Inferior parietal cortex (tissue), 1 donor: ENCODE results near the gene PARP8.
"Not testable (repeated sequence)": the region's sequence is repeated elsewhere in the genome, so short reads cannot be mapped to it uniquely, and the experiment has no call there.

Source experiments
- DNase-seq: peaks from one replicate; pipeline ENCODE4 v3.0.0-alpha.2; 2016; ENCODE audit errors: extremely low spot score

Gene PARP8, protein sequence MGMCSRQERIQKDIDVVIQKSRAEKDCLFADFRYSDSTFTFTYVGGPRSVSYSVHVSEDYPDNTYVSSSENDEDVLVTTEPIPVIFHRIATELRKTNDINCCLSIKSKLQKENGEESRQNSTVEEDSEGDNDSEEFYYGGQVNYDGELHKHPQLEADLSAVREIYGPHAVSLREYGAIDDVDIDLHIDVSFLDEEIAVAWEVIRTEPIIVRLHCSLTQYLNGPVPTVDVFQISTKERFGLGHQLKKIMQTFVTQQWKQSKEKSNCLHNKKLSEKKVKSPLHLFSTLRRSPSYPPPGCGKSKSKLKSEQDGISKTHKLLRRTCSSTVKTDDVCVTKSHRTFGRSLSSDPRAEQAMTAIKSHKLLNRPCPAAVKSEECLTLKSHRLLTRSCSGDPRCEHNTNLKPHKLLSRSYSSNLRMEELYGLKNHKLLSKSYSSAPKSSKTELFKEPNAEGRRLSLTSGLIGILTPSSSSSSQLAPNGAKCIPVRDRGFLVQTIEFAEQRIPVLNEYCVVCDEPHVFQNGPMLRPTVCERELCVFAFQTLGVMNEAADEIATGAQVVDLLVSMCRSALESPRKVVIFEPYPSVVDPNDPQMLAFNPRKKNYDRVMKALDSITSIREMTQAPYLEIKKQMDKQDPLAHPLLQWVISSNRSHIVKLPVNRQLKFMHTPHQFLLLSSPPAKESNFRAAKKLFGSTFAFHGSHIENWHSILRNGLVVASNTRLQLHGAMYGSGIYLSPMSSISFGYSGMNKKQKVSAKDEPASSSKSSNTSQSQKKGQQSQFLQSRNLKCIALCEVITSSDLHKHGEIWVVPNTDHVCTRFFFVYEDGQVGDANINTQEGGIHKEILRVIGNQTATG

DNA sequence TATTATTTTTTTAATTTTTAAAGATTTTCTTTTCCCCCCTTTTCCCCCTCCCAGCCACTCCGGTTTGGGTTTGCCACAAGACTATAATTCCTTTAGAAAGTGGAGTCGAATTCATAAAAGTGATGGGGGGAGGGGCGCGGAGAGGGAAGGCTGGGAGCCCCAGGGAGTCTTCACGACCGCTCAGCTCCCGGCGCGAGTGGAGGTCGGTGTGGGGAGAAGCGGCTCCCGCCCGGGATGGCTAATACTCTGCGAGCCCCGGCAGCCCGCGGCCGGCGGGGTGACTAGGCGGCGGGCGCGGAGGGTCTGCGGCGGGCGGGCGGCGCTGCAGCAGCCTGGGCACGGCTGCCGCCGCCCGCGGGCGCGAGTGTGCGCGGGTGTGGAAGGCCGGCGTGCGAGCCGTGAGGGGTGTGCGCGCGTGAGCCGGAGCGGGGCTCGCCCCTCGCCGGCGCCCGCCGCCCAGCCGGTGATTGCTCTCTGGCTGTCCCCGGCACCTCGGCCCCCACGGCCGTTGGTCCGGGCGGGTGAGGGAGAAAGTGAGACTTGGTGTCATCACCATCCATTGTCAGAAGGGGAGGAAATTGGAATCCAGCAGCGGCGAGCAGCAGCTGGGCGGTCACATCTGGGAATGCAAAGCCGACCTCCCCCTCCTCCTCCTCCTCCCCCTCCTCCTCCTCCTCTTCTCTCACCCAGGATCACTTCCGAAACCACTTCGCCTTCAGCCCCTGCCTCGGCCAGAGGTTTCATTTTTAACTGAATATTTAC lies at the start of gene PARP8:
TSS of gene PARP8 (plus strand) at position 377 of the 762 bp plus-strand sequence. CDS start 459 bp downstream, outside the sequence.
- no peak for DNase-seq

DNA sequence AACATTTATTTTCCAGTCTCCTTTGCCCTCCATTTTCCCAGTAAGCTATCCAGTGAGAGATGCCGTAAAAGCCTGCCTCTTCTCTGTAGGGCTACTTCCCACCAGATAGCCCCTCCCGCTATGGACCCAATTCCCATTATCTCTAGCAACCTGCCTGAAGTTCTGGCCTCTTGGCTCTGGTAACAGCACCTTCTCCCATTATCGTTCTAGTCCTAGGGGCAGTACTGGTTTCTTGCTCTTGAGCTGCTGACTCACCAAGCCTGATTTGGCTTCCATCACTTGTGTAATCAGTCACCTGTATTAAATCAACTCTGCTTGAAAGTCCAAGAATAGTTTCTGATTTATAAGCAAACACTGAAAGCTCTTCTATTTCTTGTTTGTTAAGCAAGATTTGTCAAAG lies 42.8 kb upstream of the PARP8 start:
- no peak for DNase-seq

DNA sequence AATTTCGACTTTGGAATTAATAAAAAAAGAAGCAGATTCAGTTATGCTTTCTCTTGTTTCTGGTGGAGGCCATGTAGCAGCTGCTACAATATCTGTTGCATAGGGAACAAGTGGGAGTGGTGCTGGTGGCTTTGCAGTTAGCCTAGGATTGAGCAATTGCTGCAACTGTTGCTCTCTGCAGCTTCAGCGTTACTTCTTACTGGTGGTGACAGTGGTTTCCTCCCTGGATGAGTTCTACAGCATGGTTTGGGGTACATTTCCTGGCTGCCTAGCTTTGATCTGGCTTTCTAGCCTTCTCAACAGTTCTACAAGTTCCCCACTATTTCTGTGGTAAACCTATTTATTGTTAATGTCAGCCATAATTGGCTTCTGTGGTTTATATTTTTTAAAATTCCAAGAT lies 31.6 kb upstream of the PARP8 start:
- DNase-seq = not testable (repeated sequence)

DNA sequence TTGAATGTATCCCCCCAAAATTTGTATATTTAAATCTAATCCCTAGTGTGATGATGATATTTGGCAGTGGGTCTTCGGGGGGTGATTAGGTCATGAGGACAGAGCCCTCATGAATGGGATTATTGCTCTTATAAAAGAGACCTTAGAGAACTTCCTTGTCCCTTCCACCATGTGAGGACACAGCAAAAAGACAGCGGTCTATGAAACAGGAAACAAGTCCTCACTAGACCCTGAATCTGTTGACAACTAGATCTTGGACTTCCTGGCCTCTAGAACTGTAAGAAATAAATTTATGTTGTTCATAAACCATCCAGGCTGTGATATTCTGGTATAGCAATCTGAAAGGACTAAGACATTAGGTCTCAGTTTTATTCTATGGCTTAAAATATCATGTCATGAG lies 28.9 kb upstream of the PARP8 start:
- DNase-seq = not testable (repeated sequence)

DNA sequence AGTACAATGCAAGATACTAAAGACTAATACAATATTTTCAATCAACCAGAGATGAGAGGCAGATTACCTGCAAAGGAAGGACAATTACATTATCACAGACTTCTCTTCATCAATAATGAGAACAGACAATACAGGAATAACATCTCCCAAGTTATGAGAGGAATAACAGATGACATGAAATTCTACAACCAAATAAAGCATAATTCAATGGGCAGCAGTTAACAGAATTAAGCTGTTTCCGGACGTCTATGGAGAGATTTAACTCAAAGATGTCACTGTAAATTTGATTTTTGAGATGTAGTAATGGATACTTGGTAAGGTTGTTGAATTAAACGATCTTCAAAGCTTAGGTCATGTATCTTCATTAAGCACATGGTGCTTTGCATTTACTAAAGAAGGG lies 19.8 kb upstream of the PARP8 start:
- DNase-seq = no peak

DNA sequence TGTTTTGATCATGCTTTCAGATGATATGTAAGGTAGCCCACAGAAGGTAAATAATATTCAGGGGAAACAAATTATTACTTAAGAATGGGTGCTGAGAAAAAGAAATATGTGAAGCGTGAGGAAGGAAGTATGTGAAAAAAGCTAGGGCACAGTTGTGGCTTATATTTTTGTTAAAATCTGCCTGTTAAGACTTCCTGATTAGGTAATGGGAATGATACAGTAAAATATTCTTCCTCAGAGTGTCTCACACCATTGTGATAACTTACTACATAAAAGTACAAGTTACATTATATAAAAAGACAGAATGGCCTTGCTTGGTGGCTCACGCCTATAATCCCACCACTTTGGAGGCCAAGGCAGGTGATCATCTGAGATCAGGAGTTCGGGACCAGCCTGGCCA lies 18.7 kb upstream of the PARP8 start:
- DNase-seq = no peak

DNA sequence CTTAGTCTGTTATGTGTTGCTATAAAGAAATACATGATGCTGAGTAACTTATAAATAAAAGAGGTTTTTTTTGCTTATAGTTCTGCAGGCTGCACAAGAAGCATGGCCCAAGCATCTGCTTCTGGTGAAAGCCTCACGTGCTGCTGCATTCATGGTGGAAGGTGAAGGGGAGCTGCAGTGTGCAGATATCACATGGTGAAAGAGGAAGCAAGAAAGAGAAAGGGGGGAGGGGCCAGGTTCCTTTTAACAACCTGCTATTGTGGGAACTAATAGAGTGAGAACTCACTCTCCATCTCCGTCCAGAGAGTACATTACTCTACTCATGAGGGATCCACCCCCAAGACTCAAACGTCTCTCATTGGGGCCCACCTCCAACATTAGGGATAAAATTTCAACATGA lies 12.5 kb upstream of the PARP8 start:
- DNase-seq = no peak

DNA sequence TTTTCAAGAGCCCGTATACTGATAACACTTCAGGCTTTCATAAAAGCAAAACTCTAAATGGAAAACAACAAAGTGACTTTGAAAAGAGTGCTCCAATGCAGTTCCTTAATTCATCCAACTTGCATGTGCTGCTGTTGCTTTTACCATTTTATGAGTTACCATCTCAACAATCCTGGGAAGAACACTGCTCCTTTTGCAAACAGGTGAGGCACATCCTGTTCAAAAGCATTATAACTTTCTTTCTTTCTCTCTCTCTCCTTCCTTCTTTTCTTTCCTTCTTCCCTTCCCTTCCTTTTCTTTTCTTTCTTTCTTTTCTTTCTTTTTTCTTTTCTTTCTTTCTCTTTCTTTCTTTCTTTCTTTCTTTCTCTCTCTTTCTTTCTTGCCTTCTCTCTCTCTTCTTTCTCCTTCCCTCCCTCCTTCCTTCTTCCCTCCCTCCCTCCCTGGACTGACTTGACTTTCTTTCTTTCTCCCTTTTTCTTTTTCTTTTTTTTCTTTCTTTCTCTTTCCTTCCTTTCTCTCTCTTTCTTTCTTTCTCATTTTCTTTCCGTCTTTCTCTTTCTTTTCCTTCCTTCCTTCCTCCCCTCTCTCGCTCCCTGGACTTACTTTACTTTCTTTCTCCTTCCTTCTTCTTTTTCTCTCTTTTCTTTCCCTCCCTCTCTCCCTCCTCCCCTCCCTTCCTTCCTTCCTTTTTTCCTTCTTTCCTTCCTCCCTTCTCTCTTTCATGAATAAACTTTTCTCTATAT lies 11.2 kb upstream of the PARP8 start:
- no peak for DNase-seq

DNA sequence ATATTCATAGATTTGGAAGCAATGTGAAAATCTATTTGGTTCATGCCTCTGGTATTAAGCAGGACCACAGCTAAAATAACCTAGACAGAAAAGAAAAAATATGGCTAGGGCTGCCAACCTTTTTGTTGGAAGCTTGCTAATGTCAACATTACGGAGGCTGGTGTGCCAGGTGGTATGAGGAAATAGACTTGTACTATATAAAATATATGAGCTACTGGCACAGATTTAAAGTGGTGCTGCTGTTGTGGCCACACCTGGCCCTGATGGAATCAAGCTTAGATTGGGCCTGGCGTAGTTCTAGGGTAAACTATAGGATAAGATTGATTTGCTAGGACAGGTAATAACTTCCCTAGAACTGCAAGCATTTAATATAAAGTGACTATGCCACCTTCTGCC lies 10.6 kb upstream of the PARP8 start:
- DNase-seq = no peak

DNA sequence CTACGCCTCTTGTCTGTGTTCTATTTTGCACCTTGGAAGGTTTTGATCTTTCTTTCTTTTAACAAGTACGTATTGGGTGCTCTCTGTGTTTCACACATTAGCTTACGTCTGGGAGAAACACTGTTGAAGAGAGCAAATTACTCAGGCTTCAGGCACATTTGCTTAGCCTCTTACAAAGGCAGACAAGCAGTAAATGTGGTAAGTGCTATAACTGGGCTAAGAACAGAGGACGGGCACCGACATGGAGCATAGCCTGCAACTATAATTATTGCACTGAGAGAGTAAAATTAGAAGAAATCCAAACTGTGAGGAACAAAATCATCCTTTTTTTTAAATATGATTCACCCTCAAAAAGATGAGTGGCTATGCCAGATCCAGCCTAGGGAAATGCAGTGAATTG lies 9.4 kb upstream of the PARP8 start:
- peak; percentile 47 for DNase-seq

DNA sequence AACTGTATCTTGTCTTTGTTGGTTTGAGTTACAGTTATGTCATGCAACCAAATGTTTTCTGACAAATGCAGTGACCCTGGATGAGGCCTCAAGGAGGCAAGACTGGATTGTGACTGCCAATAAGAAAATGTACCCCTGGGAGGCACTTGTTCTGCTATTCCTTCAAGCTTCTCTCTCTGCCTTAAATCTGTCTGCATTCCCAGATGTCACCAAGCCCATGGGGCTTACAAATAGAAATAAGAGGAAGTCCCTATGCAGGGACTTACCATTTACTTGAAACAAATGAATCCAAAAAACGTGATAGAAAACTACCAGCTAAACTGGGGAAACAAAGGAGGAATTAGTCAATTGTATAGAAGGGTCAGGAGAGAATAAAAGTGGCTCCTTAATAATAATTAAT lies 8.2 kb upstream of the PARP8 start:
- no peak for DNase-seq

DNA sequence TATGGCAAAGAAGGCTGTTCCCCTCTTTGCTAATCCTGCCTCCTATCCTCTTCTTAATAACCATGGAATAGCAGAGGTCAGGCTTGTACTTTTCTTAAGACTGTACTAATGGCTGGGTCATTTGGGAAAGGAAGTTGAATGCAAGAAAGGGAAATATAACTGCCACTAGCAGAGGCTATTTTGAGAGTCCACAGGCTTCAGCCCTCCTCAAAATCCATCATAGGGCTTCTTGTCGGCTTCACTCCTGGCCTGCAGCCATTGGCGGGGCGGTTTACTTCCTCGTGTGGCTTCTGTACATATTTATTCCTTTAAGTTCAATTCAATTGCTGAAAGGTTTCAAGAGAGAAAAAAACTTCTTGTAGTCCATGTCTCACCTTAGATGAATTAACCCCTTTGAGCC lies 2.8 kb upstream of the PARP8 start:
- no peak for DNase-seq

DNA sequence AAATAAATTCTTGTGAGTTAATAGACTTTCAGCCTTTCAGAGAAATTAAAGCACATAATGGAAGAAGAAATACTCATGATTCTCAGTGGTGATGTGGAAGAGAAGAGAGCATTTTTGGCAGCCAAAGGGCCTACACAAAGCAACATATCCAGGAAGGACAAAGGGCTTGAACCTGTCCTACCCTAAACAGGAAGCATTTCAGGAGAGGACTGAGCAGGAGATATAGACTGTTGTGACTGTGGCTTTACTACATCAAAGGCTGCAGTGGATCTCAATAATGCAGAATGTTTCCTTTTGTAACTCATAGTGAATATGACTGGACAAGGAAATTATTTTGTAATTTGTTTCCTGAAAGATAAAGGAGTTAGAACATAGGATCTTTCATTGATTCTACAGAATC lies 1.3 kb upstream of the PARP8 start:
- DNase-seq = no peak

DNA sequence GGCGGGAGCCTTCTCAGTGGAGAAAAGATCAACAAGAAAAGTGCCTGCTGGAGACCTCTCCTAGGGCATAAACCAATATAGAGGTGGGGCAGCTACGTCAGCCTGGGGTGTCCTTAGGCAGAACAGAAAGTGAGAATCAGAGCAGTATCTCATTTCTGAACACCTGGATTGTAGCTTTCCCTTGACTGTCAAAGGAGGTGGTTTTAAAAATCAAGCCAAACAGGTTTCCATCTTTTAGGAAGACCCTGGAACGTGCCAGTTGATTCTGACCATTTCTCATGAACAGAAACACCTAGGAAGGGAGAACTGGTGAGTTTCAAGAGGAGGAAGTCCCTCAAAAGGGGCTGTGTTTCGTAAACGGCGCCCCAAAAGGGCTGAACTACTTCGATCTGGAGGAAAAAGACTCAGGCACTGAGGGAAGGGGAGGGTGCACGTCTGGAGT lies 655 bp upstream of the PARP8 start:
- DNase-seq = not testable (repeated sequence)

DNA sequence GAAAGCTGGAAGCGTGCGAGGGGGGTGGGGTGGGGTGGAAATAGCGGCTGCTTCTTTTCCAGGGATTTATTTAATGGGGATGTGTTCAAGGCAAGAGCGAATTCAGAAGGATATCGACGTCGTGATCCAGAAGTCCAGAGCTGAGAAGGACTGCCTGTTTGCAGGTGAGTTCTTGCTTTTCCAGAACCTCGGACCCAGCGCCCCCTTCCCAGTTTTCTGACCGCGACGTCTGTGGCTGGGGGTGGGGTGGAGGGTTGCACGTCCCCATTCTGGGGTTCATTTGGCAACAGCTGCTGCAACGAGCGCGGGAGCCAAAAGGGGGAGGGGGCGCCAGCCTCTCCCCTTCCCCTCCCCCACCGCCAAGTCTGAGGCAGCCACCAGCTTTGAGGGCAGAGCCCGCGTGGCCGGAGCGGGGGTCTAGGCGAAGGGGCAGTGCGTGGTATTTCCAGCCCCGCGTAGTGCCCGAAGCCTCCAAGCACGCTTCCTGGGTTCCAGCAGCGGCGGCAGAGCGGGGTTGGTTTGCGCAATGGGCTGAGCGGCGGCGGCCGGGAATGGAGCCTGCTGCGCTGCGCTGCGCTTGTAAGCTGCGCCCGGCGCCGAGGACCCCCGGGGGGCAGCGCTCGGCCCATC lies 701 bp downstream of the PARP8 start:
- DNase-seq = no peak

DNA sequence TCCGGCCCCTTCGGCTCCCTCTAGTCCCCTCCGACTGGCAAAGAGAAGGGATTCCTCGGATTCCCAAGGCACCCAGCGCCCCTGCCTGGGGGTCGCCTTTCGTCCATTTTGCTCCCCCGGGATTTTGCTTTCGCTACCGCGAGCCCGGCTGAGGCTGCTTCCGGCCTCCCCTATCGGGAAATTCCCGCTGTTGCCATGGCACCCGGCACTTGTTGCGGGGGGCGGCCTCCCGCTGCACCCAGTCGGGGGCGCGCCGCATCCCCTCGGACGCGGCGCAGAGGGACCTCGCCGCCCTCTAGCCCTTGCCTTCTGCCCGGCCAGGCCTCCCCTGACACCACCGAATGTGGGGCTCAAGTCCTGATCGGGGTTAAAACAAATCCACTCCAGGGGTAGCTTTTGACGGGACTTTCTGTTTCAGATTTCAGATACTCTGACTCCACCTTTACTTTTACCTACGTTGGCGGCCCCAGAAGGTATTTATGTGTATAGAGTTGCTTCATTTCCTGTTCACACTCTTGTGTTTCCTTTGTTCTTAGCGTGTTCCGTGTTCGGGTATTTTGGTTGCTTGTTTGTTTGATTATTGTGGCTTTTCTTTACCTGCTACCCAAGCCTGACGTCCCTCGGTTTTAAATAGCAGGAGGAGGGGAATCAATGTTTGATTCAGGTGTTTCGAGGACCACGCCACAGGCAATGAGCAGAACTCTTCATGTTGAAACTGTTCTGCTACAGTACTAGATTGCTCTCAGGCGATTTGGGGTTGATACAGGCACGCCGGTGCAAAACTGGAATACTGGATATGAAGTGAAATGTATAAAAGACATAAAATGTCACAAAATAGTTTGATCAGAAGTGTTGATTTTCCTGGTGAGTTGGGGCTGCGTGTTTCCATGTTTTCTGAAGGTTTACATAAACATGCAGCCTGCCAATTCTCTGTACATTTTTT lies 1.5 kb downstream of the PARP8 start:
- DNase-seq = no peak

DNA sequence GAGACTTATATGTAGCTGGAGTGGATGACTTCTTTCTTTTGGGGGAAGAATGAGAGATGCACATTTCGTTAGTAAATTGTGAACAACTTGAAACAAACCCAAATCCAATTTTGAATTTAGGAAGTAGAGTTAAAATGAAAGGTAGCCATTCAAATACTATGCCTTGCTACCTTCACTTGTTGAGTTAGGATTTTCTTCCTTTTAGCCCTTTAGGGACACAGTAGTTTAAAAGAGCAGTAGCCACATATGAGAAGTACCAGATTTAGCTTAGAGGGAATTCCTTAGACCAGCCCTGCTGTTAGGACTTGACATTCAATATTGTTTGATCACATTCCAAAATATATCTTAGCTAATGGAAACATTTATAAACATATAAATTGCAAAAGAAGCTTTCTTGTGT lies 2.2 kb downstream of the PARP8 start:
- not testable (repeated sequence) for DNase-seq

DNA sequence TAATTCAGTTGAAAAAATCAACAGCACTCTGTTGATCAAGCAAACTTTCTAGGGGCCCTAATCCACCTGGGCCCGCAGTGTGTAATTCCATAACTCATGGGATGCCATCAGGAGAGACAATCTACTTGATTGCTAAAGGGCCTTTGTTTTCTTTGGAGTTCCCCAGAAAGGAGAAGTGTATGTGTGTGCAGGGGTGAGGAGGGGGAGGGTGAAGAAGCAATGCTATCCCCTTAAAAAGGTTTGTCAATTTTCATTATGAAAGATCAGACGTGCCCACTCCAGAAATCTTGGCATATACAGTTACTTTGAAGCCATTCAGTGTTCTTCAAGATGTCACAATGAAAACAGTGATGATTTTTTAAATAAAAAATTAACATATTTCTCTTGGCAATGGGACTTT lies 6.2 kb downstream of the PARP8 start:
- no peak for DNase-seq

DNA sequence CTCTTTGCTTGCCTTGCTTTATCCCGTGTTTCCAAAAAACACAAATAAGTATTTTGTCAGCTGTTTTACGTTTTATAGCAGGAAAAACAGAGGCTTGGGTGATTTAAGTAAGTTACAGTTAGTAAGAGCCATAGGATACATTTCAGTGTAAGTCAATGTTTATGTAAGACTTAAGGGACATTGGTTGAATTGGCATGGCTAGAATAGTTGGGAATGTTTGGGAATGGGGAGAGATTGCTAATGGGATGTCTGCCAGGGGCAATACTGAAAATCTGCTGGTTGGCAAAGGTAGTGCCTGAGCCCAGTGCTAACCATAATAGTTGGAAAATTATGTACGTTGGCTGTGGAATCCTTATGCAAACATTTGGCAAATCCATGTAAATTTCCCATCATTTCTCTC lies 7.0 kb downstream of the PARP8 start:
- not testable (repeated sequence) for DNase-seq

DNA sequence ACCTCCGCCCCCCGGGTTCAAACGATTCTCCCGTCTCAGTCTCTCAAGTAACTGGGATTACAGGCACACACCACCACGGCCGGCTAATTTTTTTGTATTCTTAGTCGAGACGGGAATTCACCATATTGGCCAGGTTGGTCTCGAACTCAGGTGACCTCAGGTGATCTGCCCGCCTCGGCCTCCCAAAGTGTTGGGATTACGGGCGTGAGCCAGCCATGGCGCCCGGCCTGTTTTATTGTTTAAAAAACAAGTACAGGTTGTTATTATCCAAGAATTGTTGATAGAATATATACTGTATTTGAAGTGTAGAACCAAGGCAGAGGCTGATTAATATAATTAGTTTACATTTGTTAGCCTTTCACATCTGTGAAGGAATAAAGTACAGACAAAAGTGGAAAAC lies 8.9 kb downstream of the PARP8 start:
- DNase-seq = no peak
